Glomerular endothelial cell (primary cell): ENCODE measurements around the gene DHH. TPM values are rescaled to one million over a fixed set of nuclear protein-coding genes. Genes with fewer than 3 reads are reported as not detected.
"Not testable (repeated sequence)": the region's sequence is repeated elsewhere in the genome, so short reads cannot be mapped to it uniquely, and the experiment has no call there.

ENCODE experiments used
- DNase-seq: peaks from one replicate; pipeline ENCODE4 v3.0.0-alpha.2; 2011; ENCODE audit warnings: low read depth, low spot score; ENCODE audit errors: extremely low read depth
- total RNA-seq: library from RNA; depleted of rRNA; stranded (reverse); fragments of >200 nt; gene quantifications from 2 replicates; pipeline ENCODE4 v1.2.3, GENCODE V29; 2015

DHH gene
- 0.05 and 0.29 TPM in 2 replicates for total RNA-seq

DNA sequence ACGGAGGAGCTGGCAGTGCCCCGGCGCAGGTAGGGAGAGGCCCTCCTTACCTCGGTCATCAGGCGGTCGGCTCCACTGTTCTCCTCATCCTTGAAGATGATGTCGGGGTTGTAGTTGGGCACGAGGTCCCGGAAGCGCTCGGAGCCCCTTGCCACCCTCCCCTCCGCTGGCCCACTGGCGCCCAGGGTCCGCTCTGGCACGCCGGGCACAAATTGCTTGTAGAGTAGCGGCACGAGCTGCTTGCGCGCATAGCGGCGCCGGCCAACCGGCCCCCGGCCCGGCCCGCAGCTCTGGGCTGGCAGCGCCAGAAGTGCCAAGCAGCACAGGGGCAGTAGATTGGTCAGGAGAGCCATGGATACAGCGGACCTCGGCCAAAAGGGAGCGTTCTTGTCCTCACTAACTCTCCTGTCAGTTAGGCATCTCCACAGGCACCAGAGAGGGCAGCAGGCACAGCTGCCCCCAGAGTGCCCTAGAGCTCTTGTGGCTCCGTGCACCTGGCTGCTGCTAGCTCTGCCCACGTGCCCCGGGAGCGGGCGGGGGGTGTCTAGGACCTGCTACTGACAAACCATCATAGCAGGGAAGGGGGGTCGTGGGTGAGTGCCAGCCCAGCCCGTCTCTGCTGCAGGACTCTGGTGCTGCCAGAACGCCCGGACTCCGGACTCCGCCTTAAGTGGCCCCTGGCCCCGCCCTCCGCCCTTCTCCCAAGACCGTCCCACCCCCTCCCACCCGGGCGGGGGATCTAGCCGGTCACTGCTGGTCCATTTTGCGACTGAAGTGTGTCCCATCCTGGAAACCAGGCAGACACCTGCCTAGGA, at the start of gene DHH:
DHH (minus strand) TSS at position 642 of the 815 bp plus-strand sequence; CDS start at position 353, 289 bp downstream.
- DNase-seq, result no peak

DNA sequence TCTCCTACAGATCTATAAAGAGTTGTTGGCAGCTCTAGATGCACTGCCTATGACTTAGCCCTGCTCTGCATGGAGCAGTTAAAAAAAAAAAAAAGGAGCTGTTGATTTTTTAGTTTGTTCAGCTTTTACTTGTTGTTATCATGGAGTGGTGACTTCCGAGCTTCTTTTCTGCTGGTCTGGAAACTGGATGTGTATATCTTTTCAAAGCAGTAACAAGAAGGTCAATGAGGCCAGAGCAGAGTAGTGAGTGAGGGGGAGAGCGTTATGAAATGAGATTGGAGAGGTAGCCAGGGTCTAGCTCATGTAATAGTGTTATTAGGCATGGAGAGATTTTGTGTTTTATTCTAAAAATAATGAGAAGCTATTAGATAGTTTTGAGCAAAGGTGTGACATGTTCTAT, 49.8 kb upstream of the DHH start:
- DNase-seq, result no peak

- DNase-seq, result no peak
These were observed 44.4 kb upstream of the DHH start for GRCh38 chr12:49138999-49139398.

DNA sequence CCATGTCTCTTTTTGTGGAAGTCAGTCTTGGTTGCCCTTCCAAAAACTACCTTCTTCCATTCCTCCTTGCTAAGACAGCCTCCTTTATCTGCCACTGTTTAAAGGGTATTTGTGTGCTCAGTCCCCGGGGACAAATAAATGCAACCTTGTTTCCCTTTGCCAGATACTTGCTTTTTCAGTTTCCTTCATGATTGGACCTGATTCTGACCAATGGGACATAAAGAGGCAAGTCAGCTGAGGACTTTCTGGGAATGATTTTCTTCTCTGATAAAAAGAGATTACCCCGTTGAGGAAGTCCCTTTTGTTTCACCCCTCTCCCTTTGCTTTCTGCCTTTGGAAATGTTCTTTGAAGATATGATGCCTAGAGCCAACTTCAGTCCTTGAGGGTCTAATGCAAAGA, 44.0 kb upstream of the DHH start:
- DNase-seq, result no peak

DNA sequence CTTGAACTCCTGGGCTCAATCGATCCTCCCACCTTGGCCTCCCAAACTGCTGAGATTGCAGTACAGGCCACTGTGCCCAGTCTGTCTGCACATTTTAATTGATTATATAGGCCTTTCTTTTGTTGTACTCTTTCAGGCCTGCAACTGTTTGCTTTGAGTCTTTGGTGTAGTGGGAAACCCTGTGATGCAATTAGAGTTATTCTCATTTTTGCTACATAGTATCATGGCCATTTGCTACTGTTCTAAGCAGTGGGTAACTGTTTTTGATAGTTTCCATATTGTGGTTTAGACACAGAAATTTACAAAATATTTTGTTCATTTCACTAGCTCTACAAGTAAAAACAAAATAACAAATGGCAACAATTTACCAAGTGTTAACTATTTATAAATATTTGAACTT, 42.9 kb upstream of the DHH start:
- DNase-seq, result no peak

GRCh38 chr12:49136997-49137396, 42.4 kb upstream of the DHH start:
- DNase-seq, result not testable (repeated sequence)

GRCh38 chr12:49133590-49133989, 39.0 kb upstream of the DHH start:
- no peak for DNase-seq

- DNase-seq, result no peak
These were observed 38.4 kb upstream of the DHH start for GRCh38 chr12:49133014-49133413.

DNA sequence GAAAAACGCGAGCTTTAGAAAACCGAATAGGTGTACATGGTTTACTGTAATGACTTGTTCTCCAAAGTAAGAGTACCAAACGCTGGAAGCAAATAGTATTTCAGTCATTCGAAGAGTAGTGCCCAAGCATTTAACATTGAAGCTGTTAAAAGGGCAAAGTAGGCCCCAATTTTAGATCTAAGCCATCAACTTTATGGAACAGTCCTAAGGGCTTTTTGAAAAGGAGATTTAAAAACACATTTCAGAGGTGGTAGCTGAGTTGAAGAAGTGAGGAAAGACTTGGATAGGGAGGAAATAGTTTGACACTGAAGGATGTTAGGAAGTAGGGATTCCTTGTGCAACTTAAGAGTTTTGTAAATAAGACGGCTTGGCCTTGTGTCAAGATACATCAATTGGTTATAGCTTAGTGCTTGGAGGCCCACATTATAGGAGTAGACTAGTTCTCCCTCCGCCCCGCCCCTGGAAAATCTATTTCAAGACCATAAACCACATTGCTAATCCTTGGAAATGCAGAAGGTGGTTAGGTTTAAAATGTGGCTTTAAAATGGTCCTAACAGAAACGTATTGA, 37.4 kb upstream of the DHH start:
- no peak for DNase-seq

GRCh38 chr12:49131051-49131893, 36.7 kb upstream of the DHH start, which contains the start of gene TUBA1B:
TSS of gene TUBA1B (minus strand) at chr12:49131395. CDS start at chr12:49131300, 95 bp downstream.
- DNase-seq, result no peak

- no peak for DNase-seq
These were observed 35.8 kb upstream of the DHH start for GRCh38 chr12:49130151-49131050.

- no peak for DNase-seq
These were observed 34.9 kb upstream of the DHH start for GRCh38 chr12:49129332-49130150.

- not testable (repeated sequence) for DNase-seq
These were observed 33.4 kb upstream of the DHH start for GRCh38 chr12:49127971-49128370.

GRCh38 chr12:49126852-49127763, 32.5 kb upstream of the DHH start:
- DNase-seq, result no peak

- DNase-seq, result no peak
These were observed 26.6 kb upstream of the DHH start for GRCh38 chr12:49121047-49121696.

- no peak for DNase-seq
These were observed 16.6 kb upstream of the DHH start for GRCh38 chr12:49111206-49111605.

DNA sequence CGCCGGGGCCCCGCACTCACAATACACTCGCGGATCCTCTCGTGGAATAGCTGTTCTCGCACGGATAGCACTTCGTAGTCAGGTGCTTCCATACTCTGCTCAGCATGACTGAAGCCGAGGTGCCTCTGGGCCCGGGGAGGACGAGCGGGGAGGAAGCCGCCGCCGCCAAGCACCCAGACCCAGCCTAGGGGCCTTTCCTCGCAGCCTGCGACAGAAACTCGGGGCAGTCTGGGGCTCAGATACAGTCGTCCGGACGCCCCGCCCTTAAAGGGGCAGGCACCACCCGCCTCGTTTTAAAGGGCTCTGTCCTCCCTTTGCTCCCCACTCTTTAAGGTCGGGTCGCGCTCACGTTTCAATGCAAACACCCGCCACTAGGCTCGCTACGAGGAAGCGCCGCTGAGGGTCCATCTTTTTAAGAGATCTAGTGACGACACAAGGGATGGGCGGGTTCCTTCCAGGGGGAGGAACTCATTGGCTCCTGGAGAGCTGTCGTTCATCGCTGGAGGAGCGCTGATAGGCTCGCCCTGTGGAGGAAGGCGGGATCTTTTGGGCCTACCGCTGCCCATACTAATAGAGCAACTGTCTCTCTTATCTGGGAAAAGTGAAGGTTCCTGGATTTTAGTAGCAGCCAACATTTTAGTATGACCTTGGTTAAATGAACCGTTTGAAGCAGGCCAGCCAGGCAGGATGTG, 16.0 kb upstream of the DHH start, which contains the start of gene LMBR1L:
LMBR1L (minus strand) TSS at position 384 of the 692 bp plus-strand sequence; CDS start at position 92, 292 bp downstream.
- peak; percentile 92 for DNase-seq
